Measurements from ENCODE around the gene SCIN. TPM values are rescaled to one million over a fixed set of nuclear protein-coding genes. Genes with fewer than 3 reads are reported as not detected.

Gene SCIN
- total and polyA plus RNA-seq, 2 of the 8 experiments (the other 6 are each of a cell fraction or from before 2014, with no cell fraction given): 0.47 to 1.9 TPM

GRCh38 chr7:12531784-12532183, 38.7 kb upstream of the SCIN start:
- no peak for FAIRE-seq
- H3K27ac ChIP-seq (ENCODE audit: low read depth, low read length): no peak overlapping the region
- no peak overlapping the region for H3K4me3 ChIP-seq (ENCODE audit: extremely low read depth in 1 of 4, insufficient read depth in 2 of 4, low read depth in 3 of 4, low read length in 4 of 4)
- no peaks in the 10 kb centered on the region; a peak in 2 of 7 replicates for H3K4me1 ChIP-seq (replicated peaks in 1 of 4; ENCODE audit: control insufficient read depth in 3 of 4, insufficient read depth in 4 of 4, low read length in 3 of 4)
- H4K5ac ChIP-seq (ENCODE audit: insufficient read length, low read depth, low read length): no peak overlapping the region
- H3K4ac ChIP-seq (replicated peaks; ENCODE audit: insufficient read length, low read depth, low read length): no peak overlapping the region
- H4K8ac ChIP-seq (ENCODE audit: extremely low read depth, insufficient read depth, low read length): no peak overlapping the region
- no peak overlapping the region for H2BK20ac ChIP-seq (ENCODE audit: low read length)
- ChIA-PET CTCF (ENCODE audit: partially characterized antibody) (interaction anchor here (1.2 to 8.2 kb wide), 4 partner anchors 12 to 142 kb away, joined by 4 to 41 read pairs (median 18); no protein-coding TSS in a partner anchor), POLR2A (ENCODE audit: partially characterized antibody) (no interaction called here)
- H3K56ac ChIP-seq (replicated peaks; ENCODE audit: insufficient read length, low read depth, low read length): no peak overlapping the region
- no peak overlapping the region for H2BK120ac ChIP-seq (replicated peaks; ENCODE audit: low read depth, low read length)
- peak overlapping the region; percentile 39; the same call in 1 of the 2 replicates for H2BK12ac ChIP-seq (ENCODE audit: low read depth, low read length)
- no peak for DNase-seq (ENCODE audit: low read depth in 1 of 2, low spot score in 2 of 2)
- no peaks in the 10 kb centered on the region for H3K79me1 ChIP-seq (ENCODE audit: low read depth, low read length)
- H2BK15ac ChIP-seq (ENCODE audit: low read length): no peak overlapping the region
- no peak overlapping the region for H2BK5ac ChIP-seq (ENCODE audit: low read depth, low read length)
- H2AFZ ChIP-seq (ENCODE audit: low read length): no peak overlapping the region
- H3K23ac ChIP-seq (ENCODE audit: insufficient read length): no peak overlapping the region
- H3K4me2 ChIP-seq (ENCODE audit: insufficient read depth in 1 of 2, low read depth in 2 of 2, low read length in 2 of 2): no peak overlapping the region
- no peak overlapping the region for H2AK5ac ChIP-seq (ENCODE audit: low read depth, low read length)
- no peak overlapping the region for H4K91ac ChIP-seq (replicated peaks; ENCODE audit: insufficient read length, low read length)
- H3K18ac ChIP-seq (ENCODE audit: extremely low read depth, low read length): no peak overlapping the region
- no peaks in the 10 kb centered on the region for H3K79me2 ChIP-seq (ENCODE audit: control insufficient read depth in 1 of 2, insufficient read depth in 2 of 2, low read length in 2 of 2)
- no peaks in the 10 kb centered on the region for H3K27me3 ChIP-seq (replicated peaks in 1 of 4; ENCODE audit: control insufficient read depth in 3 of 4, extremely low read depth in 1 of 4, insufficient read depth in 3 of 4, low read length in 3 of 4)
- H3K14ac ChIP-seq (ENCODE audit: insufficient read length): no peak overlapping the region
- H3K9ac ChIP-seq (replicated peaks in 1 of 4; ENCODE audit: extremely low read depth in 1 of 4, low read depth in 3 of 4, low read length in 3 of 4): no peak overlapping the region
- TF ChIP-seq MAX (IDR thresholded peaks at IDR 0.05): no peak
- TF ChIP-seq SRF (IDR thresholded peaks at IDR 0.05; ENCODE audit: low read depth, low read length): no peak
- H3K36me3 ChIP-seq (ENCODE audit: control insufficient read depth in 2 of 4, insufficient read depth in 4 of 4, low read length in 3 of 4): no peaks in the 10 kb centered on the region; a peak in 1 of 8 replicates
- no peaks in the 10 kb centered on the region for H4K20me1 ChIP-seq (replicated peaks in 1 of 2; ENCODE audit: control insufficient read depth in 1 of 2, insufficient read depth in 2 of 2, low read length in 2 of 2)
- peaks cover 8 to 10% of the 10 kb centered on the region in 2 experiments; a peak in 3 of 4 replicates for H3K9me3 ChIP-seq (ENCODE audit: insufficient read depth in 2 of 2, low read depth in 1 of 2, low read length in 1 of 2)
- 93% methylated on average over 4 of the region's 4 CpGs; no CpG with 5 or more reads in 1 of the 2 experiments for WGBS, 2 experiments (ENCODE audit: extremely low coverage in 1 of 2, insufficient coverage in 1 of 2, insufficient read length in 1 of 2, insufficient replicate concordance in 2 of 2, low coverage in 1 of 2, low lambda C conversion rate in 2 of 2, missing lambda C conversion rate in 1 of 2)
- no peaks in the 10 kb centered on the region for H3K23me2 ChIP-seq (ENCODE audit: low read depth, low read length)
